ENCODE results near the gene DNAH14. TPM values are rescaled to one million over a fixed set of nuclear protein-coding genes. Genes with fewer than 3 reads are reported as not detected.

DNAH14 gene
- polyA plus RNA-seq, 2 of the 4 experiments (the other 2 are of a cell fraction) = 15.9 to 35.8 TPM

- WGBS (ENCODE audit: missing lambda C conversion rate) = 2% methylated on average over 33 of the region's 81 CpGs
- Histone ChIP-seq H3K27ac (peak overlapping the region; percentile 96 to 98), H3K4me1 (peaks cover 40% of the 10 kb centered on the region), H3K9me3 (no peaks in the 10 kb centered on the region), H3K4me3 (peak overlapping the region; percentile 89), H3K4me2 (peak overlapping the region; percentile 86)
- peak; percentile 89 to 93 for ATAC-seq
- ChIA-PET CTCF (interaction anchor here (0.6 to 1.4 kb wide), 6 partner anchors 13 to 46 kb away, joined by 3 to 5 read pairs (median 3); no protein-coding TSS in a partner anchor), POLR2A (interaction anchor here (0.6 to 1.9 kb wide), 4 partner anchors 17 to 634 kb away, joined by 3 to 5 read pairs (median 4); partner anchors contain the start of gene H3-3A)
- DNase-seq (ENCODE audit: low read depth in 1 of 2, low spot score in 1 of 2) = peak; percentile 90 to 93
- no peak for FAIRE-seq
- TF ChIP-seq BHLHE40 (IDR thresholded peaks at IDR 0.05; ENCODE audit: low read depth, low read length) (no peak), ZNF302 (CRISPR knock-in tag; IDR thresholded peaks at IDR 0.05) (no peak), KDM5A (IDR thresholded peaks at IDR 0.05) (no peak), POLR2AphosphoS2 (conservative IDR thresholded peaks at IDR 0.05; ENCODE audit: low read length) (no peak), RARB (CRISPR knock-in tag; IDR thresholded peaks at IDR 0.05) (no peak), MAFK (IDR thresholded peaks at IDR 0.05; ENCODE audit: partially characterized antibody) (peak; percentile 100), HEYL (CRISPR knock-in tag; IDR thresholded peaks at IDR 0.05) (0 out of 2 replicates have a peak, but pooled peaks have one; percentile 21), RFX5 (IDR thresholded peaks at IDR 0.05) (no peak), EHMT2 (IDR thresholded peaks at IDR 0.05; ENCODE audit: low read depth) (no peak), ESRRA (IDR thresholded peaks at IDR 0.05; ENCODE audit: borderline replicate concordance, low read length) (no peak), TFCP2L1 (CRISPR knock-in tag; IDR thresholded peaks at IDR 0.05) (no peak), CHD2 (IDR thresholded peaks at IDR 0.05; ENCODE audit: low read length, partially characterized antibody) (no peak), CTCF (IDR thresholded peaks at IDR 0.05) (no peak), PHF8 (IDR thresholded peaks at IDR 0.05; ENCODE audit: borderline replicate concordance, low read depth) (no peak), GATA3 (IDR thresholded peaks at IDR 0.05; ENCODE audit: borderline replicate concordance) (no peak), ZFP36 (IDR thresholded peaks at IDR 0.05; ENCODE audit: borderline replicate concordance, partially characterized antibody) (no peak), MYC (IDR thresholded peaks at IDR 0.05; ENCODE audit: borderline replicate concordance, low read length) (no peak), HOXB13 (CRISPR knock-in tag; IDR thresholded peaks at IDR 0.05; ENCODE audit: low read depth) (no peak), ELK1 (IDR thresholded peaks at IDR 0.05; ENCODE audit: low read depth, low read length) (no peak), RCOR1 (IDR thresholded peaks at IDR 0.05; ENCODE audit: low read depth, low read length) (no peak), FOSB (CRISPR knock-in tag; IDR thresholded peaks at IDR 0.05) (no peak), NFE2L2 (conservative IDR thresholded peaks at IDR 0.05; ENCODE audit: low read length) (peak; percentile 99), ZC3H11A (IDR thresholded peaks at IDR 0.05) (no peak), REST (IDR thresholded peaks at IDR 0.05) (no peak), POLR2A (IDR thresholded peaks at IDR 0.05; ENCODE audit: low read length) (peak; percentile 71), RAD21 (conservative IDR thresholded peaks at IDR 0.05 in 1 of 2, IDR thresholded peaks at IDR 0.05 in 1 of 2) (no peak), USF2 (IDR thresholded peaks at IDR 0.05) (no peak), JUN (IDR thresholded peaks at IDR 0.05) (peak; percentile 78 to 90; a peak in 4 of 5 replicates), EHF (CRISPR knock-in tag; IDR thresholded peaks at IDR 0.05) (no peak), HES2 (IDR thresholded peaks at IDR 0.05) (no peak), RNF2 (IDR thresholded peaks at IDR 0.05; ENCODE audit: borderline replicate concordance, low read depth) (no peak), MAX (IDR thresholded peaks at IDR 0.05) (peak; percentile 60), HOXA7 (CRISPR knock-in tag; IDR thresholded peaks at IDR 0.05) (0 out of 2 replicates have a peak, but pooled peaks have one; percentile 16), HDAC2 (IDR thresholded peaks at IDR 0.05) (no peak)
Observed at GRCh38 chr1:225428068-225428880, 498.8 kb downstream of the DNAH14 start.

Measured in A549 (cell line).